Neural progenitor cell (in vitro differentiated cells): ENCODE results near the gene MYO18B. TPM values are rescaled to one million over a fixed set of nuclear protein-coding genes. Genes with fewer than 3 reads are reported as not detected.
A peak's percentile ranks its signal among the peaks of the same experiment; 100 is the strongest.

Source experiments
- DNase-seq: peaks from one replicate; pipeline ENCODE4 v3.0.0-alpha.2; 2016; ENCODE audit warnings: low spot score
- H2AFZ ChIP-seq: fragments of 200-600 bp; sonication (generic); replicated peaks from 2 replicates; pipeline ENCODE4 v1.6.1; 2016; ENCODE audit warnings: antibody characterized with exemption
- H3F3A ChIP-seq: fragments of 200-600 bp; sonication (generic); 2 replicates; pipeline ENCODE4 v1.6.1; 2016; ENCODE audit warnings: antibody characterized with exemption, low read depth
- H3K27ac ChIP-seq: fragments of 200-600 bp; sonication (generic); 2 replicates; pipeline ENCODE4 v1.5.1; 2016; ENCODE audit warnings: mild to moderate bottlenecking
- H3K27me3 ChIP-seq: fragments of 200-600 bp; sonication (generic); 2 replicates; pipeline ENCODE4 v1.6.1; 2016; ENCODE audit warnings: mild to moderate bottlenecking, moderate library complexity
- H3K36me3 ChIP-seq: fragments of 200-600 bp; sonication (generic); 2 replicates; pipeline ENCODE4 v1.5.1; 2016
- H3K4me1 ChIP-seq: fragments of 200-600 bp; sonication (generic); 2 replicates; pipeline ENCODE4 v1.6.1; 2016; ENCODE audit warnings: mixed run types
- H3K4me2 ChIP-seq: fragments of 200-600 bp; sonication (generic); 2 replicates; pipeline ENCODE4 v1.6.1; 2016
- H3K4me3 ChIP-seq: fragments of 200-600 bp; sonication (generic); 2 replicates; pipeline ENCODE4 v1.5.1; 2016
- H3K79me2 ChIP-seq: fragments of 200-600 bp; sonication (generic); 2 replicates; pipeline ENCODE4 v1.6.1; 2016; ENCODE audit warnings: low read depth
- H3K9ac ChIP-seq: fragments of 200-600 bp; sonication (generic); 2 replicates; pipeline ENCODE4 v1.6.1; 2016
- H3K9me3 ChIP-seq: fragments of 200-600 bp; sonication (generic); 2 replicates; pipeline ENCODE4 v1.5.1; 2016; ENCODE audit warnings: low read depth
- H4K20me1 ChIP-seq: fragments of 200-600 bp; sonication (generic); 2 replicates; pipeline ENCODE4 v1.6.1; 2016; ENCODE audit warnings: low read depth
- H3K27ac Mint-ChIP-seq: 3 replicates; pipeline ENCODE4 v1.8.0; 2021; ENCODE audit warnings: mixed read lengths
- H3K27me3 Mint-ChIP-seq: 2 replicates; pipeline ENCODE4 v1.8.0; 2022; ENCODE audit warnings: low read depth, mild to moderate bottlenecking, inconsistent platforms, moderate library complexity, mixed read lengths; ENCODE audit not compliant: insufficient read depth
- H3K36me3 Mint-ChIP-seq: 3 replicates; pipeline ENCODE4 v1.8.0; 2021; ENCODE audit warnings: mixed read lengths
- H3K4me1 Mint-ChIP-seq: 3 replicates; pipeline ENCODE4 v1.8.0; 2021; ENCODE audit warnings: mixed read lengths
- H3K4me3 Mint-ChIP-seq: 3 replicates; pipeline ENCODE4 v1.8.0; 2021; ENCODE audit warnings: mild to moderate bottlenecking, moderate library complexity, mixed read lengths
- H3K9me3 Mint-ChIP-seq: 3 replicates; pipeline ENCODE4 v1.8.0; 2020; ENCODE audit warnings: mixed read lengths
- EZH2 ChIP-seq: fragments of 200-600 bp; sonication (generic); IDR thresholded peaks from 2 replicates; pipeline ENCODE4 v1.6.1; 2017; ENCODE audit warnings: antibody characterized with exemption, mild to moderate bottlenecking, moderate library complexity
- EZH2phosphoT487 ChIP-seq: fragments of 200-600 bp; sonication (generic); IDR thresholded peaks from 2 replicates; pipeline ENCODE4 v1.6.1; 2017; ENCODE audit warnings: antibody characterized with exemption
- total RNA-seq: library from RNA; depleted of rRNA; stranded (reverse); fragments of >200 nt; gene quantifications from 2 replicates; pipeline ENCODE4 v1.2.3, GENCODE V29; 2015; ENCODE audit warnings: low replicate concordance
- TF ChIP-seq, protein P1 (sequence below): fragments of 200-600 bp; sonication (generic); IDR thresholded peaks from 2 replicates; pipeline ENCODE4 v1.5.1; 2017; ENCODE audit warnings: antibody characterized with exemption, mild to moderate bottlenecking

MYO18B gene
- total RNA-seq, 1 donor from 2014 or later = not detected

DNA sequence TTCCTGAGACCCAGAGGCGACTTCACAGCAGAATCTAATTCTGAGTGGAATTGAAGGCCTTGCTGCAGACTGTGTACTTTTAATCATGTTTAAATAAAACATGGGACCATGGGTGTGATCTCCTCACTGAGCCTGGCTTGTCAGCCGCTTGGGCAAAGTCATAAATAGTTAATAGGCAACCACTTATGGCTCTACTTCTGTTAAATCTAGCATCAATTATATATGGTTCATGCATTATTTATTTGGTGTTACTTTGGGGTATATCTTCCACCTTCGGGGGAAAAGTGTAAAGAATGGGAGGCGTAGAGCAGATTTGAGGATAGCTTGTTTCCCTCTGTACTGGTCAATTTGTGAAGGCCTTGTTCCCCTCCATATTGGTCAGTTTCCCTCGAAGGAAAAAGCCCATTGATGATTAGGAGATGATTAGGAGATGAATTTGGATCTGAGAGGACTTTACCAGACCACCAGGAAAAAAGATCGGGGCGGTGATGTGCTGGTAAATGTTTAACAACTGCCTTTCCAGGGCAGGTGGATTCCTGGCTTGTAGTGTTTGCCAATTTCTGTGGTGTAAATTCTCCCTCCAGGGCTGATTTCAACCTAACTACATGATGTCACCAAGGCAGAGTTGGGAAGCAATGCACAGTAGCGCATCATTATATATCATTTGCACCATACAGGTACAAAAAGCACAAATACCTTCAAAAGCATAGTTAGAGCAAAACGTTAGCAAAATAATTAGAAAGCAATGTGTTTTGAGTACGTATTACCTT is 223.2 kb downstream of the MYO18B start:
- H3K4me3 Mint-ChIP-seq = no peak overlapping the region
- H3K4me2 ChIP-seq = no peak overlapping the region
- no peaks in the 10 kb centered on the region for H3K9me3 Mint-ChIP-seq
- peaks cover 6% of the 10 kb centered on the region for H3K27me3 Mint-ChIP-seq
- H3F3A ChIP-seq = peaks cover 15% of the 10 kb centered on the region
- no peak overlapping the region for H3K4me3 ChIP-seq
- H3K4me1 Mint-ChIP-seq = peaks cover 11% of the 10 kb centered on the region
- no peaks in the 10 kb centered on the region for H3K36me3 ChIP-seq
- peaks cover 17% of the 10 kb centered on the region for H3K4me1 ChIP-seq
- DNase-seq = no peak
- H2AFZ ChIP-seq = no peak overlapping the region
- no peak overlapping the region for H3K27ac Mint-ChIP-seq
- H4K20me1 ChIP-seq = no peaks in the 10 kb centered on the region
- H3K9me3 ChIP-seq = no peaks in the 10 kb centered on the region
- no peak overlapping the region for H3K9ac ChIP-seq
- no peak overlapping the region for H3K27ac ChIP-seq
- TF ChIP-seq, protein P1, sequence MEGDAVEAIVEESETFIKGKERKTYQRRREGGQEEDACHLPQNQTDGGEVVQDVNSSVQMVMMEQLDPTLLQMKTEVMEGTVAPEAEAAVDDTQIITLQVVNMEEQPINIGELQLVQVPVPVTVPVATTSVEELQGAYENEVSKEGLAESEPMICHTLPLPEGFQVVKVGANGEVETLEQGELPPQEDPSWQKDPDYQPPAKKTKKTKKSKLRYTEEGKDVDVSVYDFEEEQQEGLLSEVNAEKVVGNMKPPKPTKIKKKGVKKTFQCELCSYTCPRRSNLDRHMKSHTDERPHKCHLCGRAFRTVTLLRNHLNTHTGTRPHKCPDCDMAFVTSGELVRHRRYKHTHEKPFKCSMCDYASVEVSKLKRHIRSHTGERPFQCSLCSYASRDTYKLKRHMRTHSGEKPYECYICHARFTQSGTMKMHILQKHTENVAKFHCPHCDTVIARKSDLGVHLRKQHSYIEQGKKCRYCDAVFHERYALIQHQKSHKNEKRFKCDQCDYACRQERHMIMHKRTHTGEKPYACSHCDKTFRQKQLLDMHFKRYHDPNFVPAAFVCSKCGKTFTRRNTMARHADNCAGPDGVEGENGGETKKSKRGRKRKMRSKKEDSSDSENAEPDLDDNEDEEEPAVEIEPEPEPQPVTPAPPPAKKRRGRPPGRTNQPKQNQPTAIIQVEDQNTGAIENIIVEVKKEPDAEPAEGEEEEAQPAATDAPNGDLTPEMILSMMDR = no peak
- TF ChIP-seq EZH2phosphoT487 (no peak), EZH2 (no peak)
- H3K27me3 ChIP-seq = no peaks in the 10 kb centered on the region
- H3K36me3 Mint-ChIP-seq = no peaks in the 10 kb centered on the region
- no peaks in the 10 kb centered on the region for H3K79me2 ChIP-seq

DNA sequence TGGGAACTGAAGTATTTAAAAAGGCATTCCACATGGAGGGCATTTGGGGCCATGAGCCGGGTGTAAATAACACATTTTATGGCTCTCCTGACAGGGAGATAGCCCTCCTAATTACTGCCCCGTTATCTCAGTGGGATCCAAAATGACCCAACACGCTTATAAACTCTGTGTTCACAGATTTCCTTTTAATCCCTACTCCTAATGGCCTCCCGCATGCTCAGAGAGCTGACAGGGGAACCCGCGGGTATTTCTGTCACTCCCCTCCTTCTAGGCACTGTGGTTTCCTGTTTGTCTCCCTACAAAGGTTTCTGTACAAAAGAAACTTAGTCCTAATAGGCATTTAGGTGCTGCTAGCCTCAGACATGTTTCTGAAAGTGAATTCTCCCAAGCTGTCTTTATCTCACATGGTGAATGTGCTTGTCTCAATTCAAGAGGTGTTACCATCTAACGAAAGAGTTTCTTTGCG is 224.5 kb downstream of the MYO18B start:
- H3K4me1 Mint-ChIP-seq = peaks cover 11% of the 10 kb centered on the region
- Histone ChIP-seq H2AFZ (no peak overlapping the region), H3K9ac (no peak overlapping the region), H3K27ac (no peak overlapping the region), H4K20me1 (no peaks in the 10 kb centered on the region), H3K4me3 (no peak overlapping the region), H3K27me3 (no peaks in the 10 kb centered on the region), H3K9me3 (no peaks in the 10 kb centered on the region), H3K36me3 (no peaks in the 10 kb centered on the region), H3K79me2 (no peaks in the 10 kb centered on the region), H3K4me2 (peak overlapping the region; percentile 19), H3K4me1 (peaks cover 31% of the 10 kb centered on the region), H3F3A (peaks cover 28% of the 10 kb centered on the region)
- no peak overlapping the region for H3K4me3 Mint-ChIP-seq
- TF ChIP-seq, protein P1 = no peak
- no peak for TF ChIP-seq EZH2
- peaks cover 10% of the 10 kb centered on the region for H3K27me3 Mint-ChIP-seq
- no peak overlapping the region for H3K27ac Mint-ChIP-seq
- H3K9me3 Mint-ChIP-seq = no peaks in the 10 kb centered on the region
- peak; percentile 41 for DNase-seq
- H3K36me3 Mint-ChIP-seq = no peaks in the 10 kb centered on the region

DNA sequence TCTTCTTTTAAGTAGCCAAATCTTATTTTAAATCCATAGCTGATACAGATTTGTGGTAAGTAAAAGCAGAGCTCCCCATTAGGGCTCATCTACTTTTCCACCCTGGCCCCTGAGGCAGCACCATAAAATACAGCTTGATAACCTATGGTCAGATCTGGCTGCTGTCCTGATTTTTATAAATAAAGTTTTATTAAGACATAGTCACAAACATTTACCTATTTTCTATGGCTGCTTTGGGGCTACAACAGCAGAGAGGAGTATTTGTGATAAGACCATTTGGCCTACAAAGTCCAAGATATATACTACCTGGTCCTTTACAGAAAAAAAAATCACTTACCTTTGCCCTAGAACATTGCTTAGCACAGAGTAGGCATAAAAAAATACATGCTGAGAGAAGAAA is 227.3 kb downstream of the MYO18B start:
- no peak overlapping the region for H3K4me3 ChIP-seq
- no peak for DNase-seq
- H3K4me2 ChIP-seq = no peak overlapping the region
- no peaks in the 10 kb centered on the region for H3K27me3 ChIP-seq
- no peak overlapping the region for H3K27ac ChIP-seq
- no peaks in the 10 kb centered on the region for H4K20me1 ChIP-seq
- no peak overlapping the region for H2AFZ ChIP-seq
- no peaks in the 10 kb centered on the region for H3K9me3 ChIP-seq
- TF ChIP-seq EZH2phosphoT487 (no peak), EZH2 (no peak)
- TF ChIP-seq, protein P1 = no peak
- no peaks in the 10 kb centered on the region for H3K79me2 ChIP-seq
- Mint-ChIP-seq H3K27me3 (peaks cover 6% of the 10 kb centered on the region), H3K36me3 (no peaks in the 10 kb centered on the region), H3K9me3 (no peaks in the 10 kb centered on the region), H3K4me1 (peaks cover 11% of the 10 kb centered on the region), H3K27ac (no peak overlapping the region), H3K4me3 (no peak overlapping the region)
- H3F3A ChIP-seq = peaks cover 31% of the 10 kb centered on the region
- H3K4me1 ChIP-seq = peaks cover 34% of the 10 kb centered on the region
- no peak overlapping the region for H3K9ac ChIP-seq
- no peaks in the 10 kb centered on the region for H3K36me3 ChIP-seq
